HG03571 (cell line): ENCODE data around the gene NR2E1.

ENCODE experiments used
- ATAC-seq: cut with Tn5 transposase; IDR thresholded peaks from one replicate; pipeline ENCODE4 v1.9.1; 2021; ENCODE audit not compliant: unreplicated experiment

Gene NR2E1

DNA sequence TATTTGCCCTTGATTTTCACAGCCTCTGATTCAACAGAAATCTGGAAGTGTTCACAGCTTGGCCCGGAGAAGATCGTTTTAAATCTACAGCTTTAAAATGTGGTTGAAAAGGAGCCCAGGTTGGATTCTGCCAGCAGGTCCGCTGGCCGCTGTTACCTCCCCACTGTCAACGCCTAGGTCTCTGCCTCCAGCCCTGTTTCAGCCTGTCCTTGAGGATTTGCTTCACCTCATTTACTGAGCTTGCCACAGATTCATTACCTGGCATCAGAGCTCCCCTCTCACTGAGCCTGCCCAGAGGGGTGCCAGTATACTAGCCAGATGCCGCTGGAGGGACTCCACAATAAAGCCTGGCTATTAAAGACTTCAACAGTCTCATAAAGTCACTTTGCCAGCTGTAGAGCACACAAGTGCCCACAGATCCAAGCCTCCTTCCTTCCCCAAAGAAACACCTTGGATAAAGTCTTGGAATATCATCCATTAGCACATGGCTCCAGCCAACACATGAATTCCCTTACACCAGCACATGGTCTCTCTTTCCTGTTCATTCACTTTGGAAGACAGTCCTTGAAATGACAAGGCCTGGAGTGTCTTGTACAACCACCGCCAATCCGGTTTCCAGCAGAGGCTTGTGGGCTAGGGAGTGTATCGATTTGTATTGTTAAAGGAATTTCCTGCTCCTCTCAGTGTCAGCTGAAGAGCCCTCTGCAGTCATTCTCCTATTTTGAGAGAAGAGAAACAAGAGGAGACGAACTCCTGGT is 9.5 kb upstream of the NR2E1 start:
- ATAC-seq: no peak

DNA sequence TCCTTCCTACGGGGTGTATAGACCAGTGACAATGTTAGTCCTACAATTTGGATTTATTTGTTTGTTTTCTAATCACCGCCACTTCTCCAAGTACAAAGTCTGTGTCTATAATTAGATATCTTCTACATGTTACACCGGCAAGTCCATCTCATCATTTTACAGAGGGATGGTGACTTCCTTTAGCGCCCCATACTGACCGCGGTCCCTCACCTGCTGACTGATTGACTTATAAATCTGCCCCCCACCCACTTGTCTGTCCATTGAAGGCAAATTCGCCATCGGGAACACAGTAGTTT is 8.9 kb upstream of the NR2E1 start:
- ATAC-seq: no peak

DNA sequence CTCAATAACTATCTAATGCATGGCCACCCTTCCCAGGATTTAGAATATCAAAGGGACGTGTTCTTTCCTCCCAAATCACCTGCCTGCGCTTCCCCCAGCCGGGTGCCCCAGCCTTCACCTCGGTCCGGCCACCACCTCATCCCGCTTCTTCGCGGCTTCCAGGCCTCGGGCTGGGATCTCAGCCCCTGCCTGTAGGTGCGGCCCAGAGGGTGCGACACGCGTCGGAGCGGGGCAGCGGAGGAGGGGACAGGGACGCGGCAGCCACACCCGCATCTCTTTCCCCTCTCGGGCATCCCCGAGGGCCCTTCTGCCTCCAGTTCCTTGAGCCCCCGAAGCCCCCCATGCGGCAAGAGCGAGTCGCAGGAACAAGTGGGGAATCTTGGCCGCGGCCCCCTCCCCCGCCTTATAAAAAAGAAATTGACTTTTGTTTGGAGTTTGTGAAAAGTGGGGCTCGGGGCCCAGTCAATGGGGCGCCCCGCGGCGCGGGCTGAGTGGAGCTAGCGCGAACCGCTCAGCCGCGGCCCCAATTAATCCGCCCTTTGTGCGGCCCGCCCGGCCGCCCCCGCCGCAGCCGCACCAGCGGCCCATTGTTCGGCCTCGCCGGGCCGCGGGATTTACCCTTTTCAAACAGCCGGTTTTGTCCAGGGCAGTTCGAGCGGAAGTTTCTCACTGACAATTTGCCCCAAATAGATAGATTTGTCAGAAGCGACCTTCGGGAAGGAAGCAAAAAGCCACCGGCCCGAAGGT is 8.4 kb upstream of the NR2E1 start:
- no peak for ATAC-seq

DNA sequence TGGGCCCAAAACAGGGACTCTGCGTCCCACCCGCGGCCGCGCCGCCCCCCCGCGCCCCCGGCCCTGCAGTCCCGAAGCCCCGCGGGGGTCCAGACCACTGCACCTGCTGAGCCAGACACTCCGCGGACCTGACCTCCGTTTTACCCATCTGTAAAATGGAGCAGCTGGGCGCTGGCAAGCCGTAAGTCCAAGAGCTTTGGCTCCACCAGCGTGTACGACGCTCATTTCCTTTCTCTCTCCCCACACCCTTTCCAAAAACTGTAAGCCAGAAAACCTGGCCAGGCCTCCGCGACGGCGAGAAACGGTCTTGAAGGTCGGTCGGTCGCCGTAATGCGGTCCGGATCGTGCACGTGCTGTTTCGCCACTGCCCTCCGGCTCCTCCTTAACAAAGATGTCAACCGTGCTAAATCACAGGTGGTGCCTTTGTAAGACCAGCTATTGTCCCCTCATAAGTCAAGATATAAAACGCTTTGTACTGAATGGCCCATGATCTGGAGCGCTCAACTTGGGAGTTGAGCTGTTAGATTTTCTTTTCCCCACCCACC is 7.8 kb upstream of the NR2E1 start:
- no peak for ATAC-seq

DNA sequence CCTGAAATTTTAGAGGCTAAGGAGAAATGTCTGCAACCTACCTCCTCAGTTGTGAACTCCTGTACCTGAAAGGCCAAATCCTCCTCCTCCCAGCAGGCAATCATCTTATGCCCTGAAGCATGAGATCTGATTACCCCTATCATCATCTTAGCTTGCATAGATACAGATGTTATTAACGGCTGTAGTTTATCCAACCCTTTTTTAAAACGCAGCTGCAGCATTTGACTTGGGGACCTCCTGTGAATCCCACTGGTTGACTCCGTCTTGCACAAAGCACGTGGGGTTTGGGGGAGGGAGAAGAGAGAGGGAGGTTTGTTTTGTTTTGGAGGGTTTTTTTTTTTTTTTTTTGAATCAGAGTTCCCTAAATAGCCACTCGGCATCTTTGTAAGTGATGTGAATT is 5.8 kb upstream of the NR2E1 start:
- no peak for ATAC-seq

DNA sequence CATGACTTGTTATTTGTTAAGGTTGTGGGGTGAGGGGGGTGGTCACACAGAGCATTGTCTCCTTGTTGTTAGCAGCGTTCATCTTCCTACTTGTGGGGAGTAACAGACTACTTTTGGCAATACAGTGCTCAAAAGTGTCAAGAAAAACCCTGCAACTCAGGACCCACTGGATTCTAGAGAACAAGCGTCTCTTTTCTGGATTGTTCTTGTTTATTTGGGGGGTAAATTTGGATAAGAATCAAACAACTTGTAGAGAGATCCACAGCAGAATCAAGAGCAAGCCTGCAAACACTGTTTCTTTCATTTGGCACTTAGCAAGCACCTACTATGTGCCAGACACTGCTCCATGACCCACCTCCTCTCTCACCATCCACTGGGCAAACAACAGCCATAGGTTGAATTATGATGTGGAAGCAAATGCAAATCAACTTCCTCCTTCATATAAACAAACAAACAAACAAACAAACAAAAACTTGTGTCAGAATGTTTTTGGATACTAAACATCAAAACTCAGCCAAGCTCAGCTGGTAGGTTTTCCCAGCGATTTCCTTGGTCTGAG is 4.0 kb upstream of the NR2E1 start:
- no peak for ATAC-seq

DNA sequence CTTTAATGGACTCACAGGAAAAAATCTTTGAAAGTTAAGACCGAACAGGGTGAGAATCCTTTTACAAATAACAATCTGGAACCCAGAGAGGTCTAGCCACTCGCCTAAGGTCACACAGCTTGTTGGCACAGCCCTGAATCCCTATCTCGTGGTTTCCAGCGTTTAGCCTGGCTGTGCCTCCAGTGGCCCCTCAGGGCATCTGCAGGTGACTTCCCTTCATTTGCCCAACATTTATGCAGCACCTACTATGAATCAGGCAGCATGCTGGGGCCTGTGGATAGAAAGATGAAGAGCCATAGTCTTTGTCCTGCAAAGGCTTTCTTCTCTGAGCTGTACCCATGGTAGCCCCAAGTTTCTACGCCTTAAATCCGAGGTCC is 2.6 kb upstream of the NR2E1 start:
- ATAC-seq: no peak

DNA sequence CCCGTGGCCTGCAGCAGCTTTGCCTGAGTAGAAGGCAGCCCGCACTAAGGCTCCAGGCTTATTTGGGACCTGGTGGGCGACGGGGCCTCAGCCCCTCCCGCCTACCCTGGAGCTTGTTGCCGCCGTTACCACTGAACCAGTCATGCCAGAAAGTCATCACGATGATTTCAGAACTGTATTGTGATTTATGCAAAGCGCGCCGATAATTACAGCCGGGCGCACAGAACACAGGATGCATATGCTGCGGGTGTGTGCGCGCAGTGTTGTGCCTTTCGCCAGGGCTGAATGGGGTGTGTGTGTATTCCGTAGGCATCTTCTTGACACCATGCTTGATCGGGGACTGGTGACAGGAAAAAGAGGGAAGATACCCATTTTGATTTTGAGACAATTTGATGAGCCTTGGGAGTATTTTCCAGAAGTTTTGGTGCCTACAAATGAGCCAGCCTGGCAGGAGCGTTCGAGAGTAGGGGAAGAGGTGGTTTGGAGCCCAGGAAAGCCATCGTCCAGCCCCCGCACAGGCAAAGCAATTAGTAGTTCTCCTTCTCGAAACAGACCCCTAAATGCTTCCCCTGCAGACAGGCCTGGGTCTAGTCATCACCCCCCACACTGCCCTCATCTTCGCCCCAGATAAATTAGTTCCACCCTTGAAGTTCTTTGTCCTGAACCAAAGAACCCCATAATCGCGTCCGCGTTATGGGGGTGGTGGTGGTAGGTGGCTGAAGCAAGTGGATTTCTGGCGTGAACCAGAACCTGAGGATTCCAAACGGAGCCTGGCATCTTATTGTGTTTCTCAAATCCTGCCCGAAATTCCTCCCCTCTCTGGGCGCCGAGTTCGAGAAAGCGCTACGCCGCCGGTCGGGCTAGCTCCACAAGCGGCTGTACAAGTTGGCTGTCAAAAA is 1.9 kb upstream of the NR2E1 start:
- ATAC-seq: no peak

DNA sequence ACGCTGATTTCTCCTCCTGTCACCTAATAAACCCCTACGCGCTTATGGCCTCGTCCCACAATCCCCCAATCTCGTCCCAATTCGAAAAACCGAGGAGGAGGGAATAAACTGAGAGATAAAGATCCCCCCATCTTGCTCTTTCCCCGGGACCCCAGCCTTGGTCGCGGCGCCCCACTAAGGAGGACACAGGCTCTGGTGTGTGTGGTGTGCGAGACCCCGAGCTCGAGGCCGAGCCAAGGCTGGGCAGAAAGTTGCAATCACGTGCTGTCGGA is 1.3 kb upstream of the NR2E1 start:
- no peak for ATAC-seq

DNA sequence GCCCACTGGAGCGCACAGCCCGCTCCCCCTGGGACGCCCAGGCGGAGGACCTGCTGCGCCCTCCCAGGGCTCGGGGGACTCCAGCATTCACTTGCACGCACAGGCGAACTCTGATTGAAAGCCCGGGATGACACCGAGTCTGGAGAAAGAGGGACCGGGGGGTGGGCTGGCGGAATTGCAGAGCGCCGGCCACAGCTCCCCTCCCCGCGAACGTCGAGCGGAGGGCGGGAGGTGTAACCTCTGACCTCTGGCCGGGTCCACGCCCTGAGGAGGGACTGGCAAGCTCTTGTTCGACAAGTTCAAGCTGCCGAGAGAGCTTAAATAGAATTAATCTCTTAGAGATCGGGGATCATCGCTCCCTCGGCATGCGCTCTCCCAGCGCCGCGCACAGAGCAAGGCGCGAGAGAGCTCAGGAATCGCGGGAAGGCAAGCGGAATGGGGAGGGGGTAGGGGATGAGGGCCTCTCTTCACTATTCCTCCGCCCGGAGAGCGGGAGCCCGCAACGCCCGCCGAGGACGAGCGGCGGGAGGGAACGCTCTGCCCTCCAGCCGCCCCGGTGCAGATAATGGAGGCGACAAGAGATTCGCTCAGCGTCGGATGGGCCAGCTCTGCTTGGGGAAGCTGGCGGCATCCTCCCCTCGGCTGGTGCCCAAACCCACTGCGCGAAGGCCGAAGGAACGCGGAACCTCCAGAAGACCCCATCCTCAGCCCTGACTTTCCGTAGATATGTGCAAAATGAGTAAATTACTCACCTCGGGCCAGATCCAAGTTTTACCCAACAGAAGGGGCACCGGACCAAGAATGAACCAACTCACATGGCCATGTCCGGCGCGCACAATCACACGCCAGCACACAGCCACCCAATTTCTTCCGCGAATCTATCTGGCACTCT is 761 bp upstream of the NR2E1 start:
- ATAC-seq: no peak

DNA sequence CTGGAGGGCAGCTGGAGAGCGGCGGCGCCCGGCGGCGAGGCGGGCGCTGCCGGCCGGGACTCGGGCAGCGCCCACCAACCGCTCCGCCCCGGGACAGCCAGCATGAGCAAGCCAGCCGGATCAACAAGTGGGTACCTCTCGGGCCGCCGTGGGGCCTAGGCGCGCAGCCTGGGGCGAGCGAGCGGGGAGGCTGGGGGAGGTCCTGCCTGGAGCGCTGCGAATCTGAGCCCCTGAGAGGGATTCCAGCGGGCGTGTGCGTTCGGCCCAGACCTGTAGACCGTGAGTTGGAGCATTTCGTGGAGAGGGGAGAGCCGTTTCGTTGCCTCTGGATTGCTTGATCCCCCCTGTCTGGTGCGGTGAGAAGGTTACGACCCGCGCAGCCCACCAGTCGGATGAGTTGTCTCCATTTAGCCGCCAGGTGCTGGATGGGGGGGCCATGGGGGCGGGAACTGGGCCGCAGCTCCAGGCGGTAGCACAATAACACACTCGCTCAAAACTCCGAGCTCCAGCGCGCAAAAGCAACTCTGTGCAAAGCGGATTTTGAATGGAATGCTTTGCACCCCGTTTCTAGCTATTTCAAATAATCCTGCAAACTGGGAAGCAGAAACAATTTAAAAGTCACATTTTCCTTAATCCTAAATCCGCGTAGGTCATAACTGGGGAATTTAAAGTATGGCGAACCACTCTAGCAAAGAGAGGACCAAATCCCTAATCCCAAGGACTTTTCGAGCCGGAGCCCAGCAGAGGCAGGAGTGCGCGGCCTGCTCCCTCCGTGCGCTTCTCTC is 1.0 kb downstream of the NR2E1 start:
- no peak for ATAC-seq

DNA sequence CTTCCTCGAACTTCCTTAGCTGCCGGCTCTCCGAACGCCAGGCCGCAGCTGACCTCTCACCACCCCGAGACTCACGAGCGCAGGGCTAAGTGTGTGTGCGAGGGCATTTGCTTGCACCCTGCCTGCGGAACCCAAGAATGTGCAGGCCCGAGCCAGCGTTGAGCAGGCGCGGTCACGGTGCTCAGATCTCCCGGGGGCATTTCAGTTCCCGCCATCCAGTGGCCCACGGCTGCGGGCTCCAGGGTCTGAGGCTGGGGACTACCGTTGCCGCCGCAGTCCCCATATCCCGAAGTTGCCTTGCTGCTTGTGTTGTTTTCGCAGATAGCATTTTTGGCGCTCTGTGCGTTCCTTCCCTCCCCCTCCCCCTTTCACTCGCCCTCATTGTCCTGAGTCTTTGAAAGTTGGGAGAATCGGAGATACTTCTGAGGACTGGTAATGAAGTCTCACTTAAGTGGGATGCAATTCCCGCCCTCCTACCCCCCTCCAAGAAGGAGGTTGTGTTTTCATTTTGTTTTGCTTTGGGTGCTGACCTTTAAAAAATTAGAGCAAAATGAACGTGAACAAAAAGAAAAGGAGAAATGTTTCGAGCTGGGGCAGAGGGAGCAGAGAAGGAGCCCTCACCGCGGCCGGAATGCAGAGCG is 1.7 kb downstream of the NR2E1 start:
- no peak for ATAC-seq

DNA sequence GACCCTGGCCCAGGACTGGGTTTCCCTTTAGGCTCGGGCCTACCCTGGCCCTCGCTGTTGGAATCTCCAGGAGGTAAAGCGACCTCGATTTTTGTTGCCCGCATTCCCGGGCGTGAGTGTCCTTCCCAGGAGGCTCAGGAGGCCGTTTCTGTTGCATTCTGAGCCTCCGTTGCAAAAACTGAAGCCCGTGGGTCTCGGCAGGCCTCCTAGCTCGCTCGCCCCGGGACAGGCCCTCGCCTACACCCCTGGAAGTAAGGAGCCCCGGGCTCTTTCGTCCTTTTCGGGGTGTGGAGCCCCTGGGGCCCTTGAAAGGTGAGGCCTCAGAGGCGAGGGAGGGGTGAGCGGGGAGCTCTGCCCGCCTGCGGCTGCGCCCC is 2.3 kb downstream of the NR2E1 start:
- no peak for ATAC-seq

DNA sequence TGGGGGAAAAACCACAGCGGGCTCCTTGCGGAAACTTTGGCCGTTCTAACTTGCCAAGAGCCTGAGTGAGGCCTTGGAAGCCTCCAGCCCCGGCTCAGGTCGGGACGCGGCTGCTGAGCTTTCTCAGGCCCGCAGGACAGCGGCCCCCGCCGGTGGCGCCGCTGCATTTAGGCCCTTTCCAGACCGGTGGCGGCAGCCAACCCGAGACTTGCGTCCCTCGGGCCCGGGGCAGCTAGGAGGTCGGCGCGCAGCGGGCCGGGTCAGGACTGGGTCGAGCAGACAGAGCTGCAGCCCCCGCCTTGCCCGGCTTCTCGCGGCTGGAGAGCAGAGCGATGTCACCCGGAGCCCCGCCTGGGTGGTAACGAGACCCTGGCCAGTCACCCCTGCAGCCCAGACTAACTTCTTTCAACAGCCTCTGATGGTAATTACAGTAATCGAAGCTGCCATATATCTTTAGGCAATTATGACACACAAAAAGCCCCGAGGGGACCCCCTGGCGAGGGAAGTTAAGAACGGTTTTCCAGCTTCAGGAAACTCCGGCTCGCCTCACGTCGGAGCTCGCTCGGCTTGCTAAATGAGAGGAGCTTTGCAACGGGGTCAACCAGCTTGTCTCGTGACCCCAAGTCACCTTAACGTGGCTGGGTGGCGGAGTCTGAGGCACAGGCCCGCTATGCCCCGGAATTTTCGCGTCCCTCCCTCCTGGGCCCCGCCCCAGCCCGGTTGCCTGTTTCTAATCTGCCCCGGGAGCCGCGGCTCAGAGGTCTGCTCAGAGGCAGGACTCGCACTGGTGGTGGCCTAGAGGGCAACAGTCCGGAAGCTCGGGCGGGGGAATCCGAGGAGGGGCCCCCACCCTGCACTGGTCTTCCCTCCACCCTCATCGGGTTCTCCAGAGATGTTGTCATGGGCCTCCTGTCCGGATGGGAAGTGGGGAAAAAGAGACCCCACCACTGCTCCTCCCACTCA is 3.0 kb downstream of the NR2E1 start:
- ATAC-seq: no peak

DNA sequence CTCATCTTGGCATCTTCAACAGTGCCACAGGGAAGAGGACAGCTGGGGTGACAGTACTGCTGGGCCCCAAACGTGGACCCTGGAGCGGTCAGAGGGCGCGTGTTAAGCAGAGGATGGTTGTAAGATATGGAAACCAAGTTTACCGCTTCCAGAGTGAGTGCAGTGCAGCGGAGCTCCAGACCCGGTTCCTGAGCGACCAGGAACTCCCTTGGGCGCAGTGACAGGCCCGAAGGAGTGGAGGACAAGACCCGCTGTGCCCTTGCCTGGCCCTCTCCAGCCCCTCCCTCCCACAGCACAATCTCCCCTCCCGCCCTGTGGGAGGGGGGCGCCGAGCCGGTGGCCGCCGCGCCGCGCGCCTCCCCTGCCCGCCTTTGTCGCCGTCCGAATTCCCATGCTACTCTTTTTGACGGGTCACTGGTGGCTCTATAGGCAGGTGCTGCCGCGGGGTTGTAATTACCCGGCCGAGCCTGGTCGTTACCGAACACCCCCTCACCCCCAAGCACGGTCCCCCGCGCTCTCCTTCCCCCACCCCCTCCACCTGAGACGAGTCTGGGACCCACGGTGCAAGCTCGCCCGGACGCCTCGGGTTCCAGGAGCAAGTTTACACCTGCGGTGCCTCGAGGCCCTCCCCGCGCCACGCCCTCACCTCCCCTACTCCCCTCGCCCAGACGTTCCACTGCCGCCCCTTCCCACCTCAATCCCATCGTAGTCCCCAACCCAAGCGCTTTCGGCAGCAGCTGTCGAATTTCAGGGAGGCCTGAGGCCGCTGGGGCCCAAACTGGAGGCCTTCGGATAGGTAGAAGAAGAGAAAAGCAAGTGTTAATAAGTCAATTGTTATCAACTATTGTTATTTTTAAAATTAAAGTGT is 3.9 kb downstream of the NR2E1 start:
- no peak for ATAC-seq

DNA sequence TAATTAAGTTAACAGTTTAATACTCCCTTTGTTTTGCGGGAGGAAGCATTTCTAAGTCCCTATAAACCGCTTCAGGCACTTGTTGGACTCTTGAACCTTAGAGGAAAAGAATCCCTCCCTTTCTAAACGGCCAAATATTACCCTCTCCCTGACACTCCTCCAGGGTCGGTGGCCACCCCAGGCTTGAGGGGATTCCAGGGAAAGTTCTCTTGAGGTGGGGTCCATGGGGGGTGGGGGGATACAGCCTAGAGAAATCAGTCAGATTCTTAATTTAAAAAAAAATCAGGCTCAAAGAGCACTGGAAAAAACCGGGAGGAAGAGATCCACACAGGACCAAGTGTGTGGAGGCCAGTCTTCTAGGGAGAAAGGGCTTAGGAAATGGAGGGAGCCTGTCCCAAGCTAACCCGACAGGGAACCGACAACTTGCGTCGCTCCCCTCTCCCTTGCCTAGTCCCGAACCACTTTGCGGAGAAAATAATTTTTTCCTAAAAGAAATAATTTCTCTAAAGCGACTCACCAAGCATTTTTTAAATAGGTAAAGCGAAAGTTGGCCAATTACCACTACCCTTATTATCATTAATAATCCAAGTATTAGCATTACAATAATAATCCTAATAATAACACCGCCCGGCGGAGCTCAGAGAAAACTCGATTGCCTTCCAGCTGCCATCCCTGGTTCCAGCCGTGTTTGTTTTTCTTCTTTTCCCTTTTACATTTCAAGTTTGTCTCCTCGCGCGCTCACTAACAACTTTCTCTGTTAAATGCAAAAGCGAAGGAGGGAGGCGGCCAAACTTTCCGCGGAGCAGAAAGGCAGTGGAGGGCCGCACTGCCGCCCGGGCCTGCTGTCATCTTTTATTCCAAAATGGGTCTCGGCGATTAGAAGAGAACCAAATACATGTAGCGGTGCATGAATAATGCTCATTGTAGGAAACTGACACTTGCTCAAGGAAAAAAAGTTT is 4.8 kb downstream of the NR2E1 start:
- no peak for ATAC-seq
